Smooth muscle cell (in vitro differentiated cells): ENCODE measurements around the gene STRN3. TPM values are rescaled to one million over a fixed set of nuclear protein-coding genes. Genes with fewer than 3 reads are reported as not detected.
"Not testable (repeated sequence)": the region's sequence is repeated elsewhere in the genome, so short reads cannot be mapped to it uniquely, and the experiment has no call there.

Source experiments
- DNase-seq: peaks from one replicate; lab custom pipeline; 2025; ENCODE audit not compliant: unreplicated experiment; lab: John Stamatoyannopoulos, UW
- H2AFZ ChIP-seq: fragments of 200-600 bp; sonication (generic); 2 replicates; pipeline ENCODE4 v1.6.0; 2016; ENCODE audit warnings: antibody characterized with exemption, low read depth, mild to moderate bottlenecking
- H3F3A ChIP-seq: fragments of 200-600 bp; sonication (generic); 2 replicates; pipeline ENCODE4 v1.6.0; 2017; ENCODE audit warnings: antibody characterized with exemption, low read depth
- H3K27ac ChIP-seq: fragments of 200-600 bp; sonication (generic); 2 replicates; pipeline ENCODE4 v1.5.1; 2016; ENCODE audit warnings: low read depth, mild to moderate bottlenecking
- H3K27me3 ChIP-seq: fragments of 200-600 bp; sonication (generic); 2 replicates; pipeline ENCODE4 v1.6.1; 2016; ENCODE audit warnings: low read depth, mild to moderate bottlenecking
- H3K36me3 ChIP-seq: fragments of 200-600 bp; sonication (generic); 2 replicates; pipeline ENCODE4 v1.5.1; 2016; ENCODE audit warnings: low read depth
- H3K4me1 ChIP-seq: fragments of 200-600 bp; sonication (generic); 2 replicates; pipeline ENCODE4 v1.5.1; 2016; ENCODE audit warnings: low read depth
- H3K4me2 ChIP-seq: fragments of 200-600 bp; sonication (generic); 2 replicates; pipeline ENCODE4 v1.6.0; 2016; ENCODE audit warnings: mild to moderate bottlenecking
- H3K4me3 ChIP-seq: fragments of 200-600 bp; sonication (generic); 2 replicates; pipeline ENCODE4 v1.5.1; 2016; ENCODE audit warnings: mild to moderate bottlenecking
- H3K79me2 ChIP-seq: fragments of 200-600 bp; sonication (generic); 2 replicates; pipeline ENCODE4 v1.6.0; 2016; ENCODE audit warnings: low read depth, mild to moderate bottlenecking
- H3K9ac ChIP-seq: fragments of 200-600 bp; sonication (generic); 2 replicates; pipeline ENCODE4 v1.6.0; 2016; ENCODE audit warnings: low read depth
- H3K9me3 ChIP-seq: fragments of 200-600 bp; sonication (generic); replicated peaks from 2 replicates; pipeline ENCODE4 v1.5.1; 2016; ENCODE audit warnings: low read depth
- H4K20me1 ChIP-seq: fragments of 200-600 bp; sonication (generic); 2 replicates; pipeline ENCODE4 v1.6.0; 2016; ENCODE audit warnings: low read depth
- WGBS: methylation state at CpG from one replicate; pipeline ENCODE4 v1.1.7; 2016; ENCODE audit warnings: low lambda C conversion rate; 5-methylcytosine and 5-hydroxymethylcytosine counted together
- polyA plus RNA-seq: library from polyadenylated mRNA; unstranded; fragments of >200 nt; fragmentation: Nextera tagmentation; extraction: Ambion mirVana; gene quantifications from 2 replicates; pipeline ENCODE4 v1.2.1, GENCODE V29; 2016
- total RNA-seq: library from RNA; depleted of rRNA; stranded (reverse); fragments of >200 nt; gene quantifications from 2 replicates; pipeline ENCODE4 v1.2.3, GENCODE V29; 2014
- TF ChIP-seq, protein P1 (sequence below): fragments of 200-600 bp; sonication (generic); IDR thresholded peaks from 2 replicates; pipeline ENCODE4 v1.5.1; 2017; ENCODE audit warnings: borderline replicate concordance, mild to moderate bottlenecking, antibody characterized with exemption; ENCODE audit not compliant: insufficient read depth, poor library complexity, severe bottlenecking

Gene STRN3
- total and polyA plus RNA-seq, 2 experiments from 2014 or later = 6.8 to 43.6 TPM

DNA sequence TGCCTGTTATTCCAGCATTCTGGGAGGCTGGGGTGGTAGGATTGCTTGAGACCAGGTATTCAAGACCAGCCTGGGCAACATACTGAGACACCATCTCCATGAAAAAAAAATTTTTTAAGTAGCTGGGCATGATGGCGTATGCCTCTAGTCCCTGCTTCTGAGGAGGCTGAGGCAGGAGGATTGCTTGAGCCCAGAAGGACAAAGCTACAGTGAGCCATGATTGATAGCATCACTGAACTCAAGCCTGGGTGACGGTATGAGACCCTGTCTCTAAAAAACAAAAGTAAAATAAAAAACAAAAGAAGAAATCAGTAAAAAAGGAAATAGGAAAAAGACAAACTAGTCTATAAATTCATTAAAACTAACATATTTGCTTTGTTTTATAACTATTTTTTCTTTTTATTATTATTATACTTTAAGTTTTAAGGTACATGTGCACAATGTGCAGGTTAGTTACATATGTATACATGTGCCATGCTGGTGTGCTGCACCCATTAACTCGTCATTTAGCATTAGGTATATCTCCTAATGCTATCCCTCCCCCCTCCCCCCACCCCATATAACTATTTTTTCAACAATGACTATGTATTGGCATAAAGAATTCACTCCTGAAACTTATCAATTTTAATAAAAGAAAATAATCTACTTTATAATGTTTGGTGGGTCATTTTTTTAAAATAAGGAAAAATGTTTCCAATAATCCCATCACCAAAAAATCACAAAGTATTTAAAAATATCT is 16.2 kb downstream of the STRN3 start:
- WGBS = 97% methylated on average over 3 of the region's 3 CpGs

DNA sequence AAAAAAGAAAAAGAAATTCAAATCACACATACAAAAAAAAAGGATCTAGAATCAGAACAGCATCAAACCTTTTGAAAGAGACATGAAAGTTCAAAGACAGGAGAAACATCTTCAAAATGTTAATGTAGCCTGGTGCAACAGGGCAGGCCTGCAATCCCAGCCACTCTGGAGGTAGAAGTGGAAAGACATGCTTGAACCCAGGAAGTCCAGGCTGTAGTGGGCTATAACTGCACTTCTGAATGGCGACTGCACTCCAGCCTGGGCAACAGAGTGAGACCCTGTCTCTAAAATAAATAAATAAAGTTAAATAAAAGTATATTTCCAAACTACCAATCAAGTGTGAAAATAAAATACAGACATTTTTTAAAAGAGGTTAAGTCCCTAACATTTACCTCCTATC is 19.5 kb downstream of the STRN3 start:
- 96% methylated on average over 1 of the region's 1 CpG for WGBS
- no peak overlapping the region for H3K27ac ChIP-seq
- no peak overlapping the region for H2AFZ ChIP-seq
- TF ChIP-seq, protein P1, sequence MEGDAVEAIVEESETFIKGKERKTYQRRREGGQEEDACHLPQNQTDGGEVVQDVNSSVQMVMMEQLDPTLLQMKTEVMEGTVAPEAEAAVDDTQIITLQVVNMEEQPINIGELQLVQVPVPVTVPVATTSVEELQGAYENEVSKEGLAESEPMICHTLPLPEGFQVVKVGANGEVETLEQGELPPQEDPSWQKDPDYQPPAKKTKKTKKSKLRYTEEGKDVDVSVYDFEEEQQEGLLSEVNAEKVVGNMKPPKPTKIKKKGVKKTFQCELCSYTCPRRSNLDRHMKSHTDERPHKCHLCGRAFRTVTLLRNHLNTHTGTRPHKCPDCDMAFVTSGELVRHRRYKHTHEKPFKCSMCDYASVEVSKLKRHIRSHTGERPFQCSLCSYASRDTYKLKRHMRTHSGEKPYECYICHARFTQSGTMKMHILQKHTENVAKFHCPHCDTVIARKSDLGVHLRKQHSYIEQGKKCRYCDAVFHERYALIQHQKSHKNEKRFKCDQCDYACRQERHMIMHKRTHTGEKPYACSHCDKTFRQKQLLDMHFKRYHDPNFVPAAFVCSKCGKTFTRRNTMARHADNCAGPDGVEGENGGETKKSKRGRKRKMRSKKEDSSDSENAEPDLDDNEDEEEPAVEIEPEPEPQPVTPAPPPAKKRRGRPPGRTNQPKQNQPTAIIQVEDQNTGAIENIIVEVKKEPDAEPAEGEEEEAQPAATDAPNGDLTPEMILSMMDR = no peak
- no peaks in the 10 kb centered on the region for H3K27me3 ChIP-seq
- H3K9ac ChIP-seq = no peak overlapping the region
- no peak overlapping the region for H3K4me2 ChIP-seq
- peaks cover 95% of the 10 kb centered on the region for H3K79me2 ChIP-seq
- H3K4me3 ChIP-seq = no peak overlapping the region
- no peak for DNase-seq
- no peaks in the 10 kb centered on the region for H3K9me3 ChIP-seq
- H3K4me1 ChIP-seq = no peaks in the 10 kb centered on the region
- no peaks in the 10 kb centered on the region for H3F3A ChIP-seq
- H4K20me1 ChIP-seq = peaks cover 93% of the 10 kb centered on the region
- H3K36me3 ChIP-seq = no peaks in the 10 kb centered on the region

More for the DNA sequence above, 16.2 kb downstream of the STRN3 start:
- H3K27ac ChIP-seq = no peak overlapping the region
- H3K79me2 ChIP-seq = peaks cover 100% of the 10 kb centered on the region
- no peaks in the 10 kb centered on the region for H3K9me3 ChIP-seq
- H3K4me1 ChIP-seq = no peaks in the 10 kb centered on the region
- no peak overlapping the region for H2AFZ ChIP-seq
- H3K4me2 ChIP-seq = no peak overlapping the region
- H3K4me3 ChIP-seq = no peak overlapping the region
- peaks cover 99% of the 10 kb centered on the region for H4K20me1 ChIP-seq
- H3K9ac ChIP-seq = no peak overlapping the region
- DNase-seq = no peak
- H3F3A ChIP-seq = no peaks in the 10 kb centered on the region
- H3K27me3 ChIP-seq = no peaks in the 10 kb centered on the region
- no peaks in the 10 kb centered on the region for H3K36me3 ChIP-seq
- TF ChIP-seq, protein P1 = no peak

DNA sequence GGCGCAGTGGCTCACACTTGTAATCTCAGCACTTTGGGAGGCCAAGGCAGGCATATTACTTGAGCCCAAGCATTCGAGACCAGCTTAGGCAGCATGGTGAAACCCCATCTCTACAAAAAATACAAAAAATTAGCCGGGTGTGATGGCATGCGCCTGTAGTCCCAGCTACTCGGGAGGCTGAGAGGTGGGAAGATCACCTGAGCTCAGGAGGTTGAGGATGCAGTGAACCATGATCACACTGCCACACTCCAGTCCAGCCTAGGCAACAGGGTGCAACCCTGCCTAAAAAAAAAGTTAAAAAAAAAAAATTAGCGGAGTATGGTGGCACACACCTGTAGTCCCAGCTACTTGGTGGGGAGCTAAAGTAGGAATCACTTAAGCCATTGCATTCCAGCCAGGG is 22.2 kb downstream of the STRN3 start:
- Histone ChIP-seq H3K79me2 (peaks cover 95% of the 10 kb centered on the region), H4K20me1 (peaks cover 92% of the 10 kb centered on the region)
- H3K27me3 ChIP-seq, DNase-seq, H3K4me1 ChIP-seq, H3K27ac ChIP-seq, H3K9me3 ChIP-seq, H3K4me3 ChIP-seq, H3K36me3 ChIP-seq, H3F3A ChIP-seq, H2AFZ ChIP-seq, H3K4me2 ChIP-seq, H3K9ac ChIP-seq: not testable (repeated sequence)
- WGBS = 90% methylated on average over 6 of the region's 6 CpGs

DNA sequence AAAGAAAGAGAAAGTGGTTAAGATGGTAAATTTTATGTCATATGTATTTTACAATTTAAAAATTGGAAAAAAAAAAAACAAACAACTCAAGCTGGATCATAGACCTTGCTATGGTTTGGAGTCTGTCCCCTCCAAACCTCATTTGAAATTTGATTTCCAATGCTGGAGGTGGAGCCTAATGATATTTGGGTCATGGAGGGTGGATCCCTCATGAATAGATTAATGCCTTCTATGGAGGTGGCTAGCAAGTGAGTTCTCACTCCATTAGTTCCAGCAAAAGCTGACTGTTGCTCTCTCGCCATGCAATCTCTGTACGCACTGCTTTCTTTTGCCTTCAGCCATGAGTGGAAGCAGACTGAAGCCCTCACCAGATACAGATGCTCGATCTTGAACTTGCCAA is 22.9 kb downstream of the STRN3 start:
- Histone ChIP-seq H3F3A (no peaks in the 10 kb centered on the region), H3K4me3 (no peak overlapping the region), H3K4me1 (no peaks in the 10 kb centered on the region), H3K36me3 (peaks cover 3% of the 10 kb centered on the region), H3K9me3 (no peaks in the 10 kb centered on the region), H3K79me2 (peaks cover 95% of the 10 kb centered on the region), H3K4me2 (no peak overlapping the region), H3K27me3 (no peaks in the 10 kb centered on the region), H3K27ac (no peak overlapping the region), H4K20me1 (peaks cover 92% of the 10 kb centered on the region), H3K9ac (no peak overlapping the region), H2AFZ (no peak overlapping the region)
- WGBS = 97% methylated on average over 3 of the region's 3 CpGs
- TF ChIP-seq, protein P1 = no peak
- DNase-seq = no peak
